Suprapubic skin (tissue), 4 donors: ENCODE data around the gene SEL1L.

ENCODE experiments used
- CTCF ChIP-seq, 2 donors: fragments of 200-600 bp in 1 of 2; fragments of 450-650 bp in 1 of 2; sonication (generic) in 1 of 2; IDR thresholded peaks; one replicate each; pipeline ENCODE4 v1.5.1; 2016 to 2019; ENCODE audit warnings: antibody characterized with exemption in 2 of 2, mild to moderate bottlenecking in 1 of 2, moderate library complexity in 1 of 2
- EP300 ChIP-seq: sonication (generic); formaldehyde crosslinking; IDR thresholded peaks from one replicate; pipeline ENCODE4 v1.6.1; 2017; ENCODE audit warnings: antibody characterized with exemption
- POLR2A ChIP-seq, 2 donors: fragments of 450-650 bp; IDR thresholded peaks; one replicate each; pipeline ENCODE4 v1.6.1; 2017; ENCODE audit warnings: antibody characterized with exemption in 2 of 2, mild to moderate bottlenecking in 2 of 2, moderate library complexity in 2 of 2
- POLR2AphosphoS5 ChIP-seq, 3 donors: sonication (generic); formaldehyde crosslinking; IDR thresholded peaks; one replicate each; pipeline ENCODE4 v1.6.1; 2017; ENCODE audit warnings: antibody characterized with exemption in 3 of 3

- no peak for TF ChIP-seq CTCF (IDR thresholded peaks at IDR 0.05)
- TF ChIP-seq POLR2AphosphoS5 (IDR thresholded peaks at IDR 0.05) = no peak
- TF ChIP-seq POLR2A (IDR thresholded peaks at IDR 0.05) = no peak
- TF ChIP-seq EP300 = no peak
These were observed 52.9 kb downstream of the SEL1L start for GRCh38 chr14:81480741-81481140.
